Measurements from ENCODE around the gene ABCA1. TPM values are rescaled to one million over a fixed set of nuclear protein-coding genes. Genes with fewer than 3 reads are reported as not detected.
"Not testable (repeated sequence)": the region's sequence is repeated elsewhere in the genome, so short reads cannot be mapped to it uniquely, and the experiment has no call there.

Gene ABCA1
- total RNA-seq, 1 donor from 2014 or later, result 21.9 TPM

- Histone ChIP-seq H3K27me3 (ENCODE audit: control insufficient read depth, insufficient read depth, low read length) (no peaks in the 10 kb centered on the region), H3K36me3 (ENCODE audit: control insufficient read depth, insufficient read depth, low read length) (no peaks in the 10 kb centered on the region), H3K4me3 (ENCODE audit: low read depth, low read length) (no peak overlapping the region)
- TF ChIP-seq CTCF (IDR thresholded peaks at IDR 0.05; ENCODE audit: insufficient read depth, low read length, poor library complexity, severe bottlenecking), result no peak
- DNase-seq (ENCODE audit: low read depth), result no peak
These were observed 22.0 kb downstream of the ABCA1 start for GRCh38 chr9:104905931-104906330.

GRCh38 chr9:104905153-104905901 lies 22.6 kb downstream of the ABCA1 start:
- Histone ChIP-seq H3K27me3 (ENCODE audit: control insufficient read depth, insufficient read depth, low read length) (no peaks in the 10 kb centered on the region), H3K36me3 (ENCODE audit: control insufficient read depth, insufficient read depth, low read length) (no peaks in the 10 kb centered on the region), H3K4me3 (ENCODE audit: low read depth, low read length) (no peak overlapping the region)
- DNase-seq (ENCODE audit: low read depth), result no peak
- TF ChIP-seq CTCF (IDR thresholded peaks at IDR 0.05; ENCODE audit: insufficient read depth, low read length, poor library complexity, severe bottlenecking), result no peak

- DNase-seq (ENCODE audit: low read depth), result no peak
- H3K27me3 ChIP-seq (ENCODE audit: control insufficient read depth, insufficient read depth, low read length), result no peaks in the 10 kb centered on the region
- H3K36me3 ChIP-seq (ENCODE audit: control insufficient read depth, insufficient read depth, low read length), result no peaks in the 10 kb centered on the region
- TF ChIP-seq CTCF (IDR thresholded peaks at IDR 0.05; ENCODE audit: insufficient read depth, low read length, poor library complexity, severe bottlenecking), result no peak
- no peak overlapping the region for H3K4me3 ChIP-seq (ENCODE audit: low read depth, low read length)
These were observed 24.3 kb downstream of the ABCA1 start for GRCh38 chr9:104903609-104904008.

- no peak for DNase-seq (ENCODE audit: low read depth)
- TF ChIP-seq CTCF (IDR thresholded peaks at IDR 0.05; ENCODE audit: insufficient read depth, low read length, poor library complexity, severe bottlenecking), result no peak
- no peak overlapping the region for H3K4me3 ChIP-seq (ENCODE audit: low read depth, low read length)
- no peaks in the 10 kb centered on the region for H3K36me3 ChIP-seq (ENCODE audit: control insufficient read depth, insufficient read depth, low read length)
- no peaks in the 10 kb centered on the region for H3K27me3 ChIP-seq (ENCODE audit: control insufficient read depth, insufficient read depth, low read length)
These were observed 27.1 kb downstream of the ABCA1 start for GRCh38 chr9:104900871-104901270.

GRCh38 chr9:104900324-104900723 lies 27.6 kb downstream of the ABCA1 start:
- no peak overlapping the region for H3K4me3 ChIP-seq (ENCODE audit: low read depth, low read length)
- no peak for DNase-seq (ENCODE audit: low read depth)
- H3K27me3 ChIP-seq (ENCODE audit: control insufficient read depth, insufficient read depth, low read length), result no peaks in the 10 kb centered on the region
- no peaks in the 10 kb centered on the region for H3K36me3 ChIP-seq (ENCODE audit: control insufficient read depth, insufficient read depth, low read length)
- no peak for TF ChIP-seq CTCF (IDR thresholded peaks at IDR 0.05; ENCODE audit: insufficient read depth, low read length, poor library complexity, severe bottlenecking)

GRCh38 chr9:104899759-104900247 lies 28.2 kb downstream of the ABCA1 start:
- no peak for DNase-seq (ENCODE audit: low read depth)
- no peak overlapping the region for H3K4me3 ChIP-seq (ENCODE audit: low read depth, low read length)
- no peaks in the 10 kb centered on the region for H3K36me3 ChIP-seq (ENCODE audit: control insufficient read depth, insufficient read depth, low read length)
- TF ChIP-seq CTCF (IDR thresholded peaks at IDR 0.05; ENCODE audit: insufficient read depth, low read length, poor library complexity, severe bottlenecking), result no peak
- no peaks in the 10 kb centered on the region for H3K27me3 ChIP-seq (ENCODE audit: control insufficient read depth, insufficient read depth, low read length)

- not testable (repeated sequence) for H3K4me3 ChIP-seq (ENCODE audit: low read depth, low read length); H3K27me3 ChIP-seq (ENCODE audit: control insufficient read depth, insufficient read depth, low read length); DNase-seq (ENCODE audit: low read depth); H3K36me3 ChIP-seq (ENCODE audit: control insufficient read depth, insufficient read depth, low read length)
These were observed 29.6 kb downstream of the ABCA1 start for GRCh38 chr9:104898376-104898775.

Data from kidney epithelial cell (primary cell).